CD14-positive monocyte (primary cell): ENCODE data around the gene PSMG3. TPM values are rescaled to one million over a fixed set of nuclear protein-coding genes. Genes with fewer than 3 reads are reported as not detected.
A peak's percentile ranks its signal among the peaks of the same experiment; 100 is the strongest.
"Not testable (repeated sequence)": the region's sequence is repeated elsewhere in the genome, so short reads cannot be mapped to it uniquely, and the experiment has no call there.

Experiments used
- DNase-seq, 3 donors: peaks; one replicate each; pipeline ENCODE4 v3.0.0-alpha.2; 2011 to 2022
- H2AFZ ChIP-seq: 2 replicates; pipeline ENCODE4 v1.6.0; 2012; ENCODE audit warnings: mild to moderate bottlenecking, low read depth, low read length, inconsistent platforms; ENCODE audit not compliant: insufficient read depth, poor library complexity, severe bottlenecking
- H3K27ac ChIP-seq, 2 donors: 1 replicate in 1 of 2; 2 replicates in 1 of 2; pipeline ENCODE4 v1.5.1; 2012 to 2013; ENCODE audit warnings: low read length in 2 of 2, control low read depth in 1 of 2, inconsistent platforms in 1 of 2, low read depth in 1 of 2, mild to moderate bottlenecking in 1 of 2
- H3K27me3 ChIP-seq, 2 donors: one replicate each; pipeline versions ENCODE4 v1.6.0 to v1.6.1; 2011 to 2013; ENCODE audit warnings: low read length in 2 of 2; ENCODE audit not compliant: control insufficient read depth in 2 of 2, insufficient read depth in 2 of 2
- H3K36me3 ChIP-seq, 2 donors: replicated peaks in 1 of 2; 1 replicate in 1 of 2; 2 replicates in 1 of 2; pipeline versions ENCODE4 v1.5.1 to v1.6.1; 2012 to 2013; ENCODE audit warnings: low read length in 2 of 2, control low read depth in 1 of 2, inconsistent platforms in 1 of 2, mild to moderate bottlenecking in 1 of 2; ENCODE audit not compliant: insufficient read depth in 2 of 2, control insufficient read depth in 1 of 2
- H3K4me1 ChIP-seq, 2 donors: 1 replicate in 1 of 2; 2 replicates in 1 of 2; pipeline versions ENCODE4 v1.5.1 to v1.6.1; 2012 to 2013; ENCODE audit warnings: low read length in 2 of 2, control low read depth in 1 of 2, inconsistent platforms in 1 of 2, mild to moderate bottlenecking in 1 of 2, moderate library complexity in 1 of 2; ENCODE audit not compliant: insufficient read depth in 2 of 2, control insufficient read depth in 1 of 2
- H3K4me2 ChIP-seq: replicated peaks from 2 replicates; pipeline ENCODE3; 2012; ENCODE audit warnings: low read length, moderate library complexity, mild to moderate bottlenecking; ENCODE audit not compliant: poor library complexity, severe bottlenecking; ENCODE audit errors: extremely low read depth
- H3K4me3 ChIP-seq, 3 experiments: fragments of 200-600 bp in 1 of 3; sonication (generic) in 1 of 3; replicated peaks in 1 of 3; 1 replicate in 2 of 3; 2 replicates in 1 of 3; pipeline ENCODE4 v1.5.1; 2011 to 2013; ENCODE audit warnings: low read length in 3 of 3, mild to moderate bottlenecking in 3 of 3, control low read depth in 2 of 3, low read depth in 2 of 3, inconsistent platforms in 1 of 3, moderate library complexity in 1 of 3
- H3K79me2 ChIP-seq: 2 replicates; pipeline ENCODE4 v1.6.0; 2012; ENCODE audit warnings: mild to moderate bottlenecking, control low read depth, inconsistent platforms, low read length, moderate library complexity; ENCODE audit not compliant: insufficient read depth
- H3K9ac ChIP-seq: 2 replicates; pipeline ENCODE4 v1.6.0; 2017; ENCODE audit warnings: low read length, mild to moderate bottlenecking; ENCODE audit not compliant: insufficient read depth, poor library complexity, severe bottlenecking
- H3K9me3 ChIP-seq, 2 donors: replicated peaks in 1 of 2; 1 replicate in 1 of 2; 2 replicates in 1 of 2; pipeline versions ENCODE4 v1.5.1 to v1.6.1; 2012 to 2013; ENCODE audit warnings: low read length in 2 of 2, control low read depth in 1 of 2; ENCODE audit not compliant: control insufficient read depth in 1 of 2, insufficient read depth in 1 of 2
- H4K20me1 ChIP-seq: 2 replicates; pipeline ENCODE4 v1.6.0; 2012; ENCODE audit warnings: mild to moderate bottlenecking, low read length, control low read depth, moderate library complexity; ENCODE audit not compliant: insufficient read depth
- H3K27ac Mint-ChIP-seq, 7 donors: one replicate each; pipeline ENCODE4 v1.8.0; 2020; ENCODE audit warnings: mild to moderate bottlenecking in 7 of 7, mixed read lengths in 7 of 7, moderate library complexity in 6 of 7, inconsistent platforms in 2 of 7
- H3K27me3 Mint-ChIP-seq, 3 donors: one replicate each; pipeline ENCODE4 v1.8.0; 2021 to 2022; ENCODE audit warnings: low read depth in 3 of 3, mild to moderate bottlenecking in 3 of 3, mixed read lengths in 3 of 3, moderate library complexity in 3 of 3, inconsistent platforms in 1 of 3
- H3K36me3 Mint-ChIP-seq, 2 donors: one replicate each; pipeline ENCODE4 v1.8.0; 2020; ENCODE audit warnings: mixed read lengths in 2 of 2, inconsistent platforms in 1 of 2, mild to moderate bottlenecking in 1 of 2
- H3K4me1 Mint-ChIP-seq: one replicate; pipeline ENCODE4 v1.8.0; 2020; ENCODE audit warnings: mild to moderate bottlenecking, mixed read lengths
- H3K4me3 Mint-ChIP-seq, 2 donors: one replicate each; pipeline ENCODE4 v1.8.0; 2020; ENCODE audit warnings: mild to moderate bottlenecking in 2 of 2, mixed read lengths in 2 of 2, moderate library complexity in 1 of 2
- H3K9me3 Mint-ChIP-seq, 7 donors: one replicate each; pipeline ENCODE4 v1.8.0; 2020 to 2022; ENCODE audit warnings: mixed read lengths in 7 of 7, mild to moderate bottlenecking in 6 of 7, moderate library complexity in 6 of 7, inconsistent platforms in 2 of 7
- WGBS: methylation state at CpG from one replicate; pipeline ENCODE4 v1.1.5; 2013; ENCODE audit warnings: missing lambda C conversion rate; ENCODE audit not compliant: insufficient coverage; 5-methylcytosine and 5-hydroxymethylcytosine counted together
- intact Hi-C, 2 donors: fragments of 100-400 bp; cut with micrococcal nuclease; formaldehyde crosslinking; loops; one replicate each; pipeline versions ENCODE4 v1.15.0 to v1.15.1; 2023
- polyA plus RNA-seq, 3 donors: library from polyadenylated mRNA; depleted of rRNA in 1 of 3; unstranded in 2 of 3; stranded (reverse) in 1 of 3; fragments of 300-500 nt in 2 of 3; fragments of >200 nt in 1 of 3; fragmentation: Illumina TruSeq in 2 of 3; gene quantifications; 1 replicate in 2 of 3; 2 replicates in 1 of 3; pipeline ENCODE4 v1.2.3, GENCODE V29; 2012 to 2021
- TF ChIP-seq, protein P1 (sequence below): fragments of 200-600 bp; IDR thresholded peaks from one replicate; pipeline ENCODE4 v1.8.0; 2022; ENCODE audit warnings: antibody characterized with exemption, mild to moderate bottlenecking

PSMG3 gene
- polyA plus RNA-seq, 3 donors: 32.6 to 38.8 (median 34.5) TPM

DNA sequence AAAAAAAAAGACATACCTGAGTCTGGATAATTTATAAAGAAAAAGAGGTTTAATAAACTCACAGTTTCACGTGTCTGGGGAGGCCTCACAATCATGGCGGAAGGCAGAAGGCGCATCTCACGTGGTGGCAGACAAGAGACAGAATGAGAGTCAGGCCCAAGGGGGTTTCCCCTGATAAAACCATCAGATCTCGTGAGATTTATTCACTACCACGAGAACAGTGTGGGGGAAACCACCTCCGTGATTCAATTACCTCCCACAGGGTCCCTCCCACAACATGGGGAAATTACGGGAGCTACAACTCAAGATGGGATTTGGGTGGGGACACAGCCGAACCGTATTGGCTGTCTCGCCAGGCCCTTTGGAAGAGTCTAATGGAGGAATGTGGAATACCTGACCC, 48.4 kb downstream of the PSMG3 start:
- Histone ChIP-seq H3K79me2 (no peaks in the 10 kb centered on the region), H3K9me3 (no peaks in the 10 kb centered on the region), H4K20me1 (no peaks in the 10 kb centered on the region), H3K27ac (no peak overlapping the region), H3K4me2 (no peak overlapping the region), H3K27me3 (no peaks in the 10 kb centered on the region), H3K4me1 (peaks cover 3 to 6% of the 10 kb centered on the region in 2 donors), H3K36me3 (no peaks in the 10 kb centered on the region), H2AFZ (no peak overlapping the region), H3K4me3 (no peak overlapping the region), H3K9ac (no peak overlapping the region)
- DNase-seq: no peak
- TF ChIP-seq, protein P1, sequence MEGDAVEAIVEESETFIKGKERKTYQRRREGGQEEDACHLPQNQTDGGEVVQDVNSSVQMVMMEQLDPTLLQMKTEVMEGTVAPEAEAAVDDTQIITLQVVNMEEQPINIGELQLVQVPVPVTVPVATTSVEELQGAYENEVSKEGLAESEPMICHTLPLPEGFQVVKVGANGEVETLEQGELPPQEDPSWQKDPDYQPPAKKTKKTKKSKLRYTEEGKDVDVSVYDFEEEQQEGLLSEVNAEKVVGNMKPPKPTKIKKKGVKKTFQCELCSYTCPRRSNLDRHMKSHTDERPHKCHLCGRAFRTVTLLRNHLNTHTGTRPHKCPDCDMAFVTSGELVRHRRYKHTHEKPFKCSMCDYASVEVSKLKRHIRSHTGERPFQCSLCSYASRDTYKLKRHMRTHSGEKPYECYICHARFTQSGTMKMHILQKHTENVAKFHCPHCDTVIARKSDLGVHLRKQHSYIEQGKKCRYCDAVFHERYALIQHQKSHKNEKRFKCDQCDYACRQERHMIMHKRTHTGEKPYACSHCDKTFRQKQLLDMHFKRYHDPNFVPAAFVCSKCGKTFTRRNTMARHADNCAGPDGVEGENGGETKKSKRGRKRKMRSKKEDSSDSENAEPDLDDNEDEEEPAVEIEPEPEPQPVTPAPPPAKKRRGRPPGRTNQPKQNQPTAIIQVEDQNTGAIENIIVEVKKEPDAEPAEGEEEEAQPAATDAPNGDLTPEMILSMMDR: no peak
- WGBS: 100% methylated on average over 3 of the region's 11 CpGs
- Mint-ChIP-seq H3K4me3 (no peak overlapping the region), H3K9me3 (peaks cover 0 to 21% (median 9%) of the 10 kb centered on the region in 7 donors), H3K27ac (no peak overlapping the region), H3K4me1 (peaks cover 6% of the 10 kb centered on the region), H3K36me3 (no peaks in the 10 kb centered on the region), H3K27me3 (peaks cover 0 to 3% (median 0%) of the 10 kb centered on the region in 3 donors)
- intact Hi-C loops: no loop called here

DNA sequence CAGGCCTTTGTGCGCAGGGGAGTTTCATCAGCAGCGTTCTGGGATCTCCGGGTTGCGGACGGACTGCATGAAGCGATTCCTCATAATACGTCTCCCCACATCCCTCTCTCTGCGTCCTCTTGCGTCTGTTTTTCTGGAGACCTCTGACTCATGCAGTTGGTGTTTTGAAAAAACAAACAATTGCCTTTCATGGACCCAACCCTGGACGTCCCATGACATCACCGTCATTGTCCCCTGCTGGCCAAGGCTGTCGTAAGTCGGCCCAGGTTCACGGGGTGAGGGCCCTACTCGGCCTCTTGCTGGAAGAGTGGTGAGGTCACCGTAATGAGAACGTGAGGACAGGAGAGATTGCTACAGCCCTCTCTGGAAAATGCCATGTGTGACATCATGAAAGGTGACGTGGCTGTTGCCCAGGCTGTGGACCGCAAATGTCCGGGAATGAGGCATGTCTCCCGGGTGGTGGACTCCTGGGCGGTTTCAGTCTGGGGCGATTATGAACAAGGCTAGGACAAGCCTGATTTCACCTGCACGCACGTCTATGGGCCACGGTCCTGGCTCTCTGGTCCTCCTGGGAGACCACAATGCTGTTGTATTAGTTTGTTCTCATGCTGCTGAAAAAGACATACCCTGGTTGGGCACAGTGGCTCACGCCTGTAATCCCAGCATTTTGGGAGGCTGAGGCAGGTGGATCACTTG, 49.1 kb downstream of the PSMG3 start:
- Histone ChIP-seq H3K4me1 (peaks cover 0 to 2% of the 10 kb centered on the region in 2 donors), H4K20me1 (no peaks in the 10 kb centered on the region), H2AFZ (no peak overlapping the region), H3K4me2 (no peak overlapping the region), H3K9me3 (no peaks in the 10 kb centered on the region), H3K27ac (no peak overlapping the region), H3K4me3 (no peak overlapping the region), H3K79me2 (no peaks in the 10 kb centered on the region), H3K27me3 (no peaks in the 10 kb centered on the region), H3K9ac (no peak overlapping the region), H3K36me3 (no peaks in the 10 kb centered on the region)
- Mint-ChIP-seq H3K27me3 (peaks cover 0 to 3% (median 0%) of the 10 kb centered on the region in 3 donors), H3K4me1 (peaks cover 6% of the 10 kb centered on the region), H3K27ac (peak overlapping the region in 1 of 7 donors; percentile 54), H3K36me3 (no peaks in the 10 kb centered on the region), H3K9me3 (peaks cover 0 to 21% (median 9%) of the 10 kb centered on the region in 7 donors), H3K4me3 (no peak overlapping the region)
- intact Hi-C loops: no loop called here
- TF ChIP-seq, protein P1: no peak
- DNase-seq: peak in 1 of 3 donors; percentile 49
- WGBS: 95% methylated on average over 19 of the region's 27 CpGs

DNA sequence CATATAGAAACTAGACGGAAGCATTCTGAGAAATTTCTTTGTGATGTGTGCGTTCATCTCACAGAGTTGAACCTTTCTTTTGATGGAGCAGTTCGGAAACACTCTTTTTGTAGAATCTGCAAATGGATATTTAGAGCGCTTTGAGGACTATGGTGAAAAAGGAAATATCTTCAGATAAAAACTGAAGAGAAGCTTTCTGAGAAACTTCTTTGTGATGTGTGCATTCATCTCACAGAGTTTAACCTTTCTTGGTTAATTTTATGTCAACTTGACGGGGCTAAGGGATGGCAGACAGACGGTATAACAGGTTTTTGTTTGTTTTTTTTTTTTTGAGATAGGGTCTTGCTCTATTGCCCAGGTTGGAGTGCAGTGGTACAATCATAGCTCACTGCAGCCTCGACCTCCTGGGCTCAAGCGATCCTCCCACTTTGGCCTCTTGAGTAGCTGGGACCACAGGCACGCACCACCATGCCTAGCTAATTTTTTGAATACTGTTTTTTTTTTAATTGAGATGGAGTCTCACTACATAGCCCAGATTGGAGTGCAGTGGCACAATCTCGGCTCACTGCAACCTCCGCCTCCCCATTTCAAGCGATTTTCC, 50.4 kb downstream of the PSMG3 start:
- H3K27ac Mint-ChIP-seq, H3K27me3 ChIP-seq, H3K4me3 Mint-ChIP-seq, H3K4me3 ChIP-seq, H2AFZ ChIP-seq, DNase-seq, H3K4me1 ChIP-seq, H3K36me3 Mint-ChIP-seq, H3K9ac ChIP-seq, H3K4me2 ChIP-seq, H3K79me2 ChIP-seq, H3K27ac ChIP-seq, H3K9me3 ChIP-seq, H4K20me1 ChIP-seq, H3K36me3 ChIP-seq, H3K27me3 Mint-ChIP-seq: not testable (repeated sequence)
- Mint-ChIP-seq H3K9me3 (peaks cover 0 to 21% (median 9%) of the 10 kb centered on the region in 7 donors), H3K4me1 (peaks cover 12% of the 10 kb centered on the region)
- intact Hi-C loops: loop anchor here in 1 of 2 donors (10.0 kb wide), 1 partner anchor 45 kb away; no protein-coding TSS in a partner anchor
- WGBS: 95% methylated on average over 7 of the region's 12 CpGs
